Mesendoderm (in vitro differentiated cells): Measurements from ENCODE around the gene RALGPS1.

Experiments used
- DNase-seq: peaks from one replicate; pipeline ENCODE4 v3.0.0; 2013
- H2AK5ac ChIP-seq: 2 replicates; pipeline ENCODE4 v1.6.1; 2013; ENCODE audit warnings: low read length, inconsistent platforms
- H2BK120ac ChIP-seq: 2 replicates; pipeline ENCODE4 v1.6.1; 2013; ENCODE audit warnings: low read depth, mild to moderate bottlenecking, low read length, moderate library complexity, mixed read lengths
- H2BK15ac ChIP-seq: replicated peaks from 2 replicates; pipeline ENCODE4 v1.6.1; 2013; ENCODE audit warnings: low read depth, mild to moderate bottlenecking, moderate library complexity
- H2BK5ac ChIP-seq: 2 replicates; pipeline ENCODE4 v1.6.1; 2013; ENCODE audit warnings: low read length, inconsistent platforms
- H3K18ac ChIP-seq: 2 replicates; pipeline ENCODE4 v1.6.1; 2013; ENCODE audit warnings: mild to moderate bottlenecking, low read length, mixed read lengths
- H3K23ac ChIP-seq: one replicate; pipeline ENCODE4 v1.6.1; 2013; ENCODE audit warnings: low read length
- H3K27ac ChIP-seq: 2 replicates; pipeline ENCODE4 v1.5.1; 2013; ENCODE audit warnings: low read depth, mild to moderate bottlenecking, inconsistent platforms, low read length, moderate library complexity
- H3K27me3 ChIP-seq: 2 replicates; pipeline ENCODE4 v1.6.1; 2013; ENCODE audit warnings: low read length, control low read depth, mild to moderate bottlenecking, inconsistent platforms; ENCODE audit not compliant: insufficient read depth, poor library complexity
- H3K36me3 ChIP-seq: 2 replicates; pipeline ENCODE4 v1.6.1; 2013; ENCODE audit warnings: low read length, inconsistent platforms; ENCODE audit not compliant: control insufficient read depth, insufficient read depth
- H3K4ac ChIP-seq: one replicate; pipeline ENCODE4 v1.6.1; 2013; ENCODE audit warnings: low read depth, mild to moderate bottlenecking, low read length, moderate library complexity
- H3K4me1 ChIP-seq: 2 replicates; pipeline ENCODE4 v1.6.1; 2013; ENCODE audit warnings: low read depth, low read length, inconsistent platforms; ENCODE audit not compliant: control insufficient read depth
- H3K4me2 ChIP-seq: 2 replicates; pipeline ENCODE4 v1.6.1; 2013; ENCODE audit warnings: low read length
- H3K4me3 ChIP-seq: 2 replicates; pipeline ENCODE4 v1.5.1; 2013; ENCODE audit warnings: mild to moderate bottlenecking, low read length
- H3K56ac ChIP-seq: one replicate; pipeline ENCODE4 v1.6.1; 2013; ENCODE audit warnings: low read length
- H3K79me1 ChIP-seq: 2 replicates; pipeline ENCODE4 v1.6.1; 2013; ENCODE audit warnings: low read length, inconsistent platforms
- H3K79me2 ChIP-seq: 2 replicates; pipeline ENCODE4 v1.6.1; 2013; ENCODE audit warnings: mild to moderate bottlenecking, low read length; ENCODE audit not compliant: control insufficient read depth, insufficient read depth
- H3K9ac ChIP-seq: 2 replicates; pipeline ENCODE4 v1.6.1; 2013; ENCODE audit warnings: low read length, inconsistent platforms
- H4K5ac ChIP-seq: one replicate; pipeline ENCODE4 v1.6.1; 2013; ENCODE audit warnings: low read length
- H4K8ac ChIP-seq: one replicate; pipeline ENCODE4 v1.6.1; 2013; ENCODE audit warnings: low read depth, mild to moderate bottlenecking, control low read depth, low read length, moderate library complexity
- WGBS: extraction: QIAGEN DNeasy Blood & Tissue Kit; methylation state at CpG from one replicate; pipeline ENCODE4 v1.1.7; 2013; ENCODE audit warnings: low lambda C conversion rate, missing lambda C conversion rate; ENCODE audit not compliant: insufficient coverage; ENCODE audit errors: extremely low coverage; 5-methylcytosine and 5-hydroxymethylcytosine counted together

RALGPS1 gene

GRCh38 chr9:127202461-127203169 lies 288.0 kb downstream of the RALGPS1 start:
- no peak overlapping the region for H3K56ac ChIP-seq
- 100% methylated on average over 1 of the region's 11 CpGs for WGBS
- no peak overlapping the region for H3K27ac ChIP-seq
- no peak overlapping the region for H2BK5ac ChIP-seq
- no peak overlapping the region for H2BK15ac ChIP-seq
- no peak overlapping the region for H3K4me3 ChIP-seq
- no peak overlapping the region for H4K5ac ChIP-seq
- H2BK120ac ChIP-seq, result no peak overlapping the region
- H2AK5ac ChIP-seq, result no peak overlapping the region
- DNase-seq, result peak; percentile 19
- H3K79me2 ChIP-seq, result no peaks in the 10 kb centered on the region
- H4K8ac ChIP-seq, result no peak overlapping the region
- no peak overlapping the region for H3K9ac ChIP-seq
- no peaks in the 10 kb centered on the region for H3K79me1 ChIP-seq
- no peaks in the 10 kb centered on the region for H3K27me3 ChIP-seq
- H3K4me1 ChIP-seq, result no peaks in the 10 kb centered on the region
- H3K23ac ChIP-seq, result no peak overlapping the region
- no peaks in the 10 kb centered on the region for H3K36me3 ChIP-seq
- no peak overlapping the region for H3K4ac ChIP-seq
- no peak overlapping the region for H3K4me2 ChIP-seq
- H3K18ac ChIP-seq, result no peak overlapping the region

- Histone ChIP-seq H3K23ac (no peak overlapping the region), H3K79me2 (no peaks in the 10 kb centered on the region), H3K4ac (no peak overlapping the region), H3K27ac (no peak overlapping the region), H4K5ac (no peak overlapping the region), H3K56ac (no peak overlapping the region), H3K36me3 (no peaks in the 10 kb centered on the region), H3K18ac (no peak overlapping the region), H2BK120ac (no peak overlapping the region), H2BK5ac (no peak overlapping the region), H3K4me2 (no peak overlapping the region), H3K79me1 (no peaks in the 10 kb centered on the region), H3K9ac (no peak overlapping the region), H3K27me3 (no peaks in the 10 kb centered on the region), H2AK5ac (no peak overlapping the region), H4K8ac (no peak overlapping the region), H3K4me1 (no peaks in the 10 kb centered on the region), H2BK15ac (no peak overlapping the region), H3K4me3 (no peak overlapping the region)
- no peak for DNase-seq
- WGBS, result no CpG with 5 or more reads among the region's 5 CpGs
Observed at GRCh38 chr9:127203681-127204327, 289.2 kb downstream of the RALGPS1 start.

- Histone ChIP-seq H3K4ac (no peak overlapping the region), H3K36me3 (no peaks in the 10 kb centered on the region), H3K56ac (no peak overlapping the region), H3K27me3 (no peaks in the 10 kb centered on the region), H3K4me1 (no peaks in the 10 kb centered on the region), H3K23ac (no peak overlapping the region), H3K4me3 (no peak overlapping the region), H3K27ac (no peak overlapping the region), H2BK5ac (no peak overlapping the region), H3K79me1 (no peaks in the 10 kb centered on the region), H4K5ac (no peak overlapping the region), H3K4me2 (no peak overlapping the region), H3K18ac (no peak overlapping the region), H4K8ac (no peak overlapping the region), H3K79me2 (no peaks in the 10 kb centered on the region), H2AK5ac (no peak overlapping the region), H3K9ac (no peak overlapping the region), H2BK15ac (no peak overlapping the region), H2BK120ac (no peak overlapping the region)
- DNase-seq, result peak; percentile 56
- WGBS, result no CpG with 5 or more reads among the region's 7 CpGs
Observed at GRCh38 chr9:127204771-127205470, 290.3 kb downstream of the RALGPS1 start.

- H2BK5ac ChIP-seq, result no peak overlapping the region
- H4K8ac ChIP-seq, result no peak overlapping the region
- no peak overlapping the region for H3K56ac ChIP-seq
- no peaks in the 10 kb centered on the region for H3K36me3 ChIP-seq
- no peak overlapping the region for H3K4me2 ChIP-seq
- no peak overlapping the region for H3K4ac ChIP-seq
- H3K4me3 ChIP-seq, result no peak overlapping the region
- H3K18ac ChIP-seq, result no peak overlapping the region
- H3K27me3 ChIP-seq, result no peaks in the 10 kb centered on the region
- H4K5ac ChIP-seq, result no peak overlapping the region
- no peak overlapping the region for H3K27ac ChIP-seq
- no peak overlapping the region for H3K23ac ChIP-seq
- H3K4me1 ChIP-seq, result peaks cover 3% of the 10 kb centered on the region
- no peaks in the 10 kb centered on the region for H3K79me2 ChIP-seq
- no peak overlapping the region for H2BK15ac ChIP-seq
- no CpG with 5 or more reads among the region's 4 CpGs for WGBS
- H3K79me1 ChIP-seq, result no peaks in the 10 kb centered on the region
- no peak for DNase-seq
- H2AK5ac ChIP-seq, result no peak overlapping the region
- no peak overlapping the region for H3K9ac ChIP-seq
- H2BK120ac ChIP-seq, result no peak overlapping the region
Observed at GRCh38 chr9:127205952-127206351, 291.4 kb downstream of the RALGPS1 start.

- Histone ChIP-seq H2BK120ac (no peak overlapping the region), H3K18ac (no peak overlapping the region), H3K27me3 (no peaks in the 10 kb centered on the region), H3K79me1 (no peaks in the 10 kb centered on the region), H3K4me2 (no peak overlapping the region), H3K4me3 (no peak overlapping the region), H3K27ac (no peak overlapping the region), H3K23ac (no peak overlapping the region), H2AK5ac (no peak overlapping the region), H2BK15ac (no peak overlapping the region), H2BK5ac (no peak overlapping the region), H3K79me2 (no peaks in the 10 kb centered on the region), H3K9ac (no peak overlapping the region), H3K56ac (no peak overlapping the region), H4K5ac (no peak overlapping the region), H3K4me1 (peaks cover 3% of the 10 kb centered on the region), H4K8ac (no peak overlapping the region), H3K4ac (no peak overlapping the region), H3K36me3 (no peaks in the 10 kb centered on the region)
- no CpG with 5 or more reads among the region's 3 CpGs for WGBS
- no peak for DNase-seq
Observed at GRCh38 chr9:127206666-127207065, 292.1 kb downstream of the RALGPS1 start.
